H9 (cell line): Measurements from ENCODE around the gene NGFR. TPM values are rescaled to one million over a fixed set of nuclear protein-coding genes. Genes with fewer than 3 reads are reported as not detected.

Experiments used
- DNase-seq: peaks from one replicate; pipeline ENCODE4 v3.0.0-alpha.2; 2017
- H2AFZ ChIP-seq: one replicate; pipeline ENCODE4 v1.6.1; 2013; ENCODE audit warnings: mild to moderate bottlenecking, low read length, control low read depth, moderate library complexity
- H2AK5ac ChIP-seq: 2 replicates; pipeline ENCODE4 v1.6.1; 2013; ENCODE audit warnings: low read length, control low read depth, mixed read lengths; ENCODE audit not compliant: insufficient read length
- H2BK120ac ChIP-seq: one replicate; pipeline ENCODE4 v1.6.1; 2013; ENCODE audit warnings: low read depth, mild to moderate bottlenecking, low read length, control low read depth, inconsistent platforms; ENCODE audit not compliant: poor library complexity, severe bottlenecking
- H2BK12ac ChIP-seq: 2 replicates; pipeline ENCODE4 v1.6.1; 2013; ENCODE audit warnings: low read length, control low read depth, mixed read lengths, low read depth; ENCODE audit not compliant: insufficient read length
- H2BK15ac ChIP-seq: 2 replicates; pipeline ENCODE4 v1.6.1; 2013; ENCODE audit warnings: low read depth, low read length, control low read depth
- H2BK20ac ChIP-seq: one replicate; pipeline ENCODE4 v1.6.1; 2013; ENCODE audit warnings: low read depth, mild to moderate bottlenecking, low read length, control low read depth, inconsistent platforms; ENCODE audit not compliant: poor library complexity, severe bottlenecking
- H2BK5ac ChIP-seq: 2 replicates; pipeline ENCODE4 v1.6.1; 2013; ENCODE audit warnings: low read length, control low read depth, mixed read lengths; ENCODE audit not compliant: insufficient read length
- H3K14ac ChIP-seq: 2 replicates; pipeline ENCODE4 v1.6.1; 2013; ENCODE audit warnings: low read length, control low read depth; ENCODE audit not compliant: insufficient read depth
- H3K18ac ChIP-seq: 2 replicates; pipeline ENCODE4 v1.6.1; 2013; ENCODE audit warnings: low read depth, mild to moderate bottlenecking, mixed read lengths, low read length, control low read depth; ENCODE audit not compliant: insufficient read length
- H3K23ac ChIP-seq: 2 replicates; pipeline ENCODE4 v1.6.1; 2013; ENCODE audit warnings: low read length, control low read depth, mixed read lengths, low read depth; ENCODE audit not compliant: insufficient read length
- H3K23me2 ChIP-seq: 2 replicates; pipeline ENCODE4 v1.6.1; 2013; ENCODE audit warnings: low read depth, mild to moderate bottlenecking, mixed read lengths, low read length, control low read depth; ENCODE audit not compliant: insufficient read length, poor library complexity, severe bottlenecking
- H3K27ac ChIP-seq: 2 replicates; pipeline ENCODE4 v1.5.1; 2013; ENCODE audit warnings: low read length, control low read depth, mixed read lengths, low read depth; ENCODE audit not compliant: insufficient read length
- H3K27me3 ChIP-seq: 2 replicates; pipeline ENCODE4 v1.6.1; 2013; ENCODE audit warnings: low read length, control low read depth, inconsistent platforms; ENCODE audit not compliant: insufficient read depth
- H3K4ac ChIP-seq: 2 replicates; pipeline ENCODE4 v1.6.1; 2013; ENCODE audit warnings: low read depth, mild to moderate bottlenecking, control low read depth, inconsistent platforms, low read length, moderate library complexity
- H3K4me1 ChIP-seq: 2 replicates; pipeline ENCODE4 v1.6.1; 2013; ENCODE audit warnings: low read length, control low read depth, inconsistent platforms; ENCODE audit not compliant: insufficient read depth
- H3K4me2 ChIP-seq: 2 replicates; pipeline ENCODE4 v1.6.1; 2013; ENCODE audit warnings: low read length, control low read depth, mixed read lengths; ENCODE audit not compliant: insufficient read length, insufficient read depth
- H3K56ac ChIP-seq: 2 replicates; pipeline ENCODE4 v1.6.1; 2013; ENCODE audit warnings: low read depth, mild to moderate bottlenecking, mixed read lengths, low read length, control low read depth; ENCODE audit not compliant: insufficient read length
- H3K79me1 ChIP-seq: 2 replicates; pipeline ENCODE4 v1.6.1; 2013; ENCODE audit warnings: low read depth, mild to moderate bottlenecking, moderate library complexity, low read length, control low read depth, inconsistent platforms; ENCODE audit not compliant: insufficient read depth, poor library complexity, severe bottlenecking
- H3K79me2 ChIP-seq: 2 replicates; pipeline ENCODE4 v1.6.1; 2013; ENCODE audit warnings: low read length, control low read depth, inconsistent platforms; ENCODE audit not compliant: insufficient read depth
- H3K9ac ChIP-seq: 2 replicates; pipeline ENCODE4 v1.6.1; 2013; ENCODE audit warnings: low read length, control low read depth, mixed read lengths; ENCODE audit not compliant: insufficient read length; ENCODE audit errors: extremely low read depth
- H3K9me3 ChIP-seq: one replicate; pipeline ENCODE4 v1.6.1; 2013; ENCODE audit warnings: low read depth, low read length, inconsistent platforms; ENCODE audit not compliant: control insufficient read depth
- H3T11ph ChIP-seq: one replicate; pipeline ENCODE4 v1.6.1; 2013; ENCODE audit warnings: mild to moderate bottlenecking, low read length, control low read depth, inconsistent platforms
- H4K20me1 ChIP-seq: one replicate; pipeline ENCODE4 v1.6.1; 2013; ENCODE audit not compliant: control insufficient read depth, insufficient read length, insufficient read depth
- H4K5ac ChIP-seq: 2 replicates; pipeline ENCODE4 v1.6.1; 2013; ENCODE audit warnings: low read depth, mild to moderate bottlenecking, mixed read lengths, low read length, control low read depth; ENCODE audit not compliant: insufficient read length
- H4K8ac ChIP-seq: replicated peaks from 2 replicates; pipeline ENCODE4 v1.6.1; 2013; ENCODE audit warnings: low read length, control low read depth, mixed read lengths, low read depth; ENCODE audit not compliant: insufficient read length
- H4K91ac ChIP-seq: 2 replicates; pipeline ENCODE4 v1.6.1; 2013; ENCODE audit warnings: low read depth, mild to moderate bottlenecking, moderate library complexity, mixed read lengths, low read length, control low read depth; ENCODE audit not compliant: insufficient read length
- H3K27ac Mint-ChIP-seq, 3 experiments: 2 replicates in 2 of 3; 3 replicates in 1 of 3; pipeline ENCODE4 v1.8.0; 2020 to 2021; ENCODE audit warnings: mixed read lengths in 3 of 3, mild to moderate bottlenecking in 1 of 3, moderate library complexity in 1 of 3
- H3K27me3 Mint-ChIP-seq: 2 replicates; pipeline ENCODE4 v1.8.0; 2021; ENCODE audit warnings: low read depth, mild to moderate bottlenecking, moderate library complexity, mixed read lengths
- H3K36me3 Mint-ChIP-seq, 3 experiments: 2 replicates in 2 of 3; 3 replicates in 1 of 3; pipeline ENCODE4 v1.8.0; 2020 to 2021; ENCODE audit warnings: low read depth in 3 of 3, mixed read lengths in 3 of 3; ENCODE audit not compliant: insufficient read depth in 1 of 3
- H3K4me1 Mint-ChIP-seq, 2 experiments: 2 replicates each; pipeline ENCODE4 v1.8.0; 2020; ENCODE audit warnings: mixed read lengths in 2 of 2
- H3K4me3 Mint-ChIP-seq, 2 experiments: 2 replicates in 1 of 2; 3 replicates in 1 of 2; pipeline ENCODE4 v1.8.0; 2020 to 2021; ENCODE audit warnings: mild to moderate bottlenecking in 2 of 2, mixed read lengths in 2 of 2, moderate library complexity in 1 of 2
- H3K9me3 Mint-ChIP-seq, 2 experiments: 2 replicates in 1 of 2; 3 replicates in 1 of 2; pipeline ENCODE4 v1.8.0; 2020; ENCODE audit warnings: mild to moderate bottlenecking in 2 of 2, mixed read lengths in 2 of 2, moderate library complexity in 1 of 2
- CTCF ChIP-seq: fragments of 200-600 bp; sonication (generic); conservative IDR thresholded peaks from 3 replicates; pipeline ENCODE4 v1.8.0; 2021; ENCODE audit warnings: antibody characterized with exemption, mild to moderate bottlenecking
- WGBS: extraction: QIAGEN DNeasy Blood & Tissue Kit; methylation state at CpG from one replicate; pipeline ENCODE4 v1.1.7; 2013; ENCODE audit warnings: missing lambda C conversion rate, low lambda C conversion rate, mixed read lengths; ENCODE audit not compliant: insufficient read length; ENCODE audit errors: extremely low coverage; 5-methylcytosine and 5-hydroxymethylcytosine counted together
- total RNA-seq: library from RNA; stranded (reverse); gene quantifications from 2 replicates; pipeline ENCODE4 v1.2.1, GENCODE V29; 2021

Gene NGFR
- total RNA-seq, 1 experiment from 2014 or later = 9.6 TPM

DNA sequence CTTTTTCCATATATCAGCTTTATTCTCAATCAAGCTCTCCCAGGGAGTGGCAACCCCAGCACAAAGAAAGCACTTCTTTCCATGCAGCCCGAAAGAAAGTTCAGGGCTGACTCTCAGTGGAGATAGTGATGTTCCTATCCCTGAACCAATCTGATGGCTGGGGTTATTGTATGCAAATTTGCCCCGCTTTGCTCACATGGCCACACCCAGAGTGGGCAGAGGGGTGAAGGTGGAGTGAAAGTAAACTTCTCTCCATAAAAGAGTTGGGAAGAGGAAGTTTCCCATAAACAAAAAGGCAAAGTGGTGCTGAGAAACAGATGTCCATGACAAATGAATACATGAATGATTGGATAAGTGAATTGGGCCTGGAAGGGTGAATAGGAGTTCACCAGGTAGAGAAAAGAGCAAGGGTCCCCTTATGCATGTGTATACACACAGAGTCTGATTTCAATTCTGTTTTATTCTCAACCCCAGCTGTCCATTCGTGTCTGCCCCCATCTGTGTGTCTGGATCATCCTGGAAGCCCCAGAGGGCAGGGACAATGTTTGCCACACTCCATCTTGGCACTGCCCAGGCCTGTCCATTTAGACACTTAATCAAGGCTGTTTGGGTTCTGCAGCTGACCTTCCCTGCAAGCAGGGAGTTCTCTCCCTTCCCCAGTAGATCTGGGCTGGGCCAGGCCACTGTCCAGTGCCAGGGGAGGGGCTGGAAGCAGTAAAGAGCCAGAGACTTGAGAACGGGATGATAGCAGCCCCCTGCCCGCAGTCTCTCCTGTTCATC lies 14.1 kb upstream of the NGFR start:
- Histone ChIP-seq H3K14ac (no peak overlapping the region), H3K4me2 (no peak overlapping the region), H2BK5ac (no peak overlapping the region), H2BK20ac (no peak overlapping the region), H3K27me3 (no peaks in the 10 kb centered on the region; the same call in 1 of the 2 replicates), H4K5ac (no peak overlapping the region), H3K79me1 (no peaks in the 10 kb centered on the region), H2BK15ac (no peak overlapping the region), H2BK12ac (no peak overlapping the region), H3K9ac (no peak overlapping the region), H3K18ac (no peak overlapping the region), H3K27ac (no peak overlapping the region), H4K8ac (no peak overlapping the region), H2AFZ (no peak overlapping the region), H2BK120ac (no peak overlapping the region), H3K4ac (no peak overlapping the region), H3K79me2 (no peaks in the 10 kb centered on the region), H3K23ac (no peak overlapping the region), H4K20me1 (no peaks in the 10 kb centered on the region), H3T11ph (no peak overlapping the region), H3K23me2 (no peaks in the 10 kb centered on the region), H2AK5ac (no peak overlapping the region), H3K4me1 (peaks cover 10% of the 10 kb centered on the region; the same call in 1 of the 2 replicates), H4K91ac (no peak overlapping the region), H3K9me3 (no peaks in the 10 kb centered on the region), H3K56ac (no peak overlapping the region)
- Mint-ChIP-seq H3K36me3 (no peaks in the 10 kb centered on the region), H3K27me3 (peaks cover 49% of the 10 kb centered on the region), H3K4me1 (peaks cover 51 to 53% of the 10 kb centered on the region in 2 experiments), H3K27ac (no peak overlapping the region), H3K9me3 (peaks cover 0 to 2% of the 10 kb centered on the region in 2 experiments; a peak in 2 of 5 replicates), H3K4me3 (no peak overlapping the region)
- TF ChIP-seq CTCF = no peak
- WGBS = no CpG with 5 or more reads among the region's 5 CpGs
- DNase-seq = no peak
